Trophoblast cell (in vitro differentiated cells and primary cell): ENCODE results near the gene MCF2L2.

Experiments used
- DNase-seq, 2 donors: peaks; one replicate each; pipeline ENCODE4 v3.0.0-alpha.2; 2016
- H2AFZ ChIP-seq: 2 replicates; pipeline ENCODE4 v1.6.1; 2013; ENCODE audit warnings: low read length, moderate library complexity, mild to moderate bottlenecking; ENCODE audit not compliant: insufficient read depth, poor library complexity
- H2AK5ac ChIP-seq: 2 replicates; pipeline ENCODE4 v1.6.1; 2013; ENCODE audit warnings: mild to moderate bottlenecking, low read length
- H2BK120ac ChIP-seq: 2 replicates; pipeline ENCODE4 v1.6.1; 2013; ENCODE audit warnings: low read length, mild to moderate bottlenecking, moderate library complexity; ENCODE audit not compliant: insufficient read depth, poor library complexity
- H2BK12ac ChIP-seq: 2 replicates; pipeline ENCODE4 v1.6.1; 2013; ENCODE audit warnings: mild to moderate bottlenecking, low read length, moderate library complexity
- H2BK5ac ChIP-seq: 2 replicates; pipeline ENCODE4 v1.6.1; 2013; ENCODE audit warnings: low read length, low read depth, moderate library complexity, mild to moderate bottlenecking; ENCODE audit not compliant: poor library complexity
- H3K14ac ChIP-seq: 2 replicates; pipeline ENCODE4 v1.6.1; 2013; ENCODE audit warnings: mild to moderate bottlenecking, low read length
- H3K18ac ChIP-seq: 2 replicates; pipeline ENCODE4 v1.6.1; 2013; ENCODE audit warnings: mild to moderate bottlenecking, low read length
- H3K23ac ChIP-seq: 2 replicates; pipeline ENCODE4 v1.6.1; 2013; ENCODE audit warnings: low read length
- H3K27ac ChIP-seq: 2 replicates; pipeline ENCODE4 v1.5.1; 2013; ENCODE audit warnings: low read depth, mild to moderate bottlenecking, inconsistent platforms, low read length, moderate library complexity
- H3K27me3 ChIP-seq: 2 replicates; pipeline ENCODE4 v1.6.1; 2013; ENCODE audit warnings: inconsistent platforms, mild to moderate bottlenecking, low read length, moderate library complexity; ENCODE audit not compliant: insufficient read depth
- H3K36me3 ChIP-seq, 2 experiments: 1 replicate in 1 of 2; 2 replicates in 1 of 2; pipeline ENCODE4 v1.6.1; 2013; ENCODE audit warnings: low read length in 2 of 2, mild to moderate bottlenecking in 2 of 2, moderate library complexity in 1 of 2; ENCODE audit not compliant: insufficient read depth in 2 of 2, control insufficient read depth in 1 of 2
- H3K4ac ChIP-seq: 2 replicates; pipeline ENCODE4 v1.6.1; 2013; ENCODE audit warnings: low read depth, mild to moderate bottlenecking, low read length, moderate library complexity
- H3K4me1 ChIP-seq, 2 experiments: 1 replicate in 1 of 2; 2 replicates in 1 of 2; pipeline ENCODE4 v1.6.1; 2013; ENCODE audit warnings: low read length in 2 of 2, mild to moderate bottlenecking in 2 of 2, moderate library complexity in 1 of 2; ENCODE audit not compliant: insufficient read depth in 2 of 2, control insufficient read depth in 1 of 2
- H3K4me2 ChIP-seq: 2 replicates; pipeline ENCODE4 v1.6.1; 2013; ENCODE audit warnings: inconsistent platforms, mild to moderate bottlenecking, low read length, moderate library complexity
- H3K4me3 ChIP-seq: 2 replicates; pipeline ENCODE4 v1.5.1; 2013; ENCODE audit warnings: mild to moderate bottlenecking, low read depth, low read length, inconsistent platforms
- H3K79me1 ChIP-seq: one replicate; pipeline ENCODE4 v1.6.1; 2013; ENCODE audit warnings: low read length
- H3K79me2 ChIP-seq: 2 replicates; pipeline ENCODE4 v1.6.1; 2013; ENCODE audit warnings: low read length, mild to moderate bottlenecking; ENCODE audit not compliant: control insufficient read depth, insufficient read depth, poor library complexity
- H3K9ac ChIP-seq: 2 replicates; pipeline ENCODE4 v1.6.1; 2013; ENCODE audit warnings: mild to moderate bottlenecking, low read length
- H3K9me3 ChIP-seq: 2 replicates; pipeline ENCODE4 v1.6.1; 2013; ENCODE audit warnings: low read depth, mild to moderate bottlenecking, control low read depth, inconsistent platforms, low read length; ENCODE audit not compliant: insufficient read depth
- H4K12ac ChIP-seq: 2 replicates; pipeline ENCODE4 v1.6.1; 2013; ENCODE audit warnings: low read depth, mild to moderate bottlenecking, low read length, moderate library complexity
- H4K8ac ChIP-seq: 2 replicates; pipeline ENCODE4 v1.6.1; 2013; ENCODE audit warnings: low read depth, mild to moderate bottlenecking, low read length, moderate library complexity
- H4K91ac ChIP-seq: one replicate; pipeline ENCODE4 v1.6.1; 2013; ENCODE audit warnings: low read depth, mild to moderate bottlenecking, low read length, moderate library complexity
- WGBS: extraction: QIAGEN DNeasy Blood & Tissue Kit; methylation state at CpG from one replicate; pipeline ENCODE4 v1.1.7; 2013; ENCODE audit warnings: missing lambda C conversion rate; ENCODE audit not compliant: insufficient read length, insufficient coverage; ENCODE audit errors: extremely low coverage; 5-methylcytosine and 5-hydroxymethylcytosine counted together

MCF2L2 gene

DNA sequence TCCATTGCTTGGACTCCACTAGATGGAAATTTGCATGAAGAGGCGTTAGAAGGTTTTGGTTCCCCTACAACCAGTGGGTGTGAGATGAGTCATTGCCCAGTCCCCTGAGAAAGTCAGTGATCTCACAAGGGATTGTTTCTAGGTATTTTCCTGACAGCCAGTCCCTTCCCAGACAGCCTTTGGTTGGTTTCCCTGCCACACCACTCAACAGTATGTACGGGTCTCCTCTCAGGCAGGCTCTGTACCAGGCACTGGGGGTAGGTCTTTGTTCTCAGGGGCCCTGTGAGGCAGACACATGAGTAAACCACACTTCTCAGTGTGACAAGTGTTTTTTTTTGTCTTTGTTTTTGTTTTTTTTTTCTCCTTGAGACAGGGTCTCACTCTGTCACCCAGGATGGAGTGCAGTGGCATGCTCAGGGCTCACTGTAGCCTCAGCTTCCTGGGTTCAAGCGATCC is 269.8 kb downstream of the MCF2L2 start:
- H3K4me3 ChIP-seq = no peak overlapping the region
- no peaks in the 10 kb centered on the region for H3K79me2 ChIP-seq
- no peak overlapping the region for H4K91ac ChIP-seq
- no peak overlapping the region for H3K23ac ChIP-seq
- H3K4me2 ChIP-seq = no peak overlapping the region
- H4K12ac ChIP-seq = no peak overlapping the region
- H2AK5ac ChIP-seq = no peak overlapping the region
- H2BK12ac ChIP-seq = no peak overlapping the region
- H3K9ac ChIP-seq = no peak overlapping the region
- H3K9me3 ChIP-seq = peaks cover 2% of the 10 kb centered on the region
- no peak overlapping the region for H3K4ac ChIP-seq
- H3K36me3 ChIP-seq = no peaks in the 10 kb centered on the region
- WGBS = no CpG with 5 or more reads among the region's 3 CpGs
- DNase-seq = peak in 1 of 2 donors; percentile 26
- H2AFZ ChIP-seq = no peak overlapping the region
- no peaks in the 10 kb centered on the region for H3K79me1 ChIP-seq
- no peak overlapping the region for H2BK5ac ChIP-seq
- no peak overlapping the region for H2BK120ac ChIP-seq
- peaks cover 10 to 12% of the 10 kb centered on the region in 2 experiments for H3K4me1 ChIP-seq
- peaks cover 10% of the 10 kb centered on the region for H3K27me3 ChIP-seq
- H3K18ac ChIP-seq = no peak overlapping the region
- no peak overlapping the region for H3K27ac ChIP-seq
- H4K8ac ChIP-seq = no peak overlapping the region
- H3K14ac ChIP-seq = no peak overlapping the region

DNA sequence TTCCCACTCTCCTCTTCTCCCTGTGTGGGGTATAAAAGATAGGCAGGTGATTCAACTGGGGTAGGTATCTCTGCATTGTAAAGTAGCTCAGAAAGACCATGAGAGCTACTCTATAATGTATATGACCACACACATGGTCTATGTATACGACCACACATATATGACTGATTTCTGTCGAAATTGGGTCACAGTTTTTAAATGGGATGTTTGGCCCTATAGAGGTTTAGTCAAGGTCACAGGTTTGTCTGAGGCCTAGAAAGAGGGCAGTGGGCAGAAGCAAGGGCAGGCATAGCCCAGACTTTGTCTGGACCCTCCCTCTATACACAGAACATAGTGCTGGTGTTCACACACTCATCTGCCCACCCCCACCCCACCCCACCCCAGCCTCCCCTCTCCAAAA is 270.3 kb downstream of the MCF2L2 start:
- Histone ChIP-seq H3K36me3 (no peaks in the 10 kb centered on the region), H2AFZ (no peak overlapping the region), H3K9me3 (peaks cover 3% of the 10 kb centered on the region), H4K91ac (no peak overlapping the region), H3K4me1 (peaks cover 10 to 12% of the 10 kb centered on the region in 2 experiments), H3K14ac (no peak overlapping the region), H3K4me2 (no peak overlapping the region), H2BK12ac (no peak overlapping the region), H3K23ac (no peak overlapping the region), H3K79me2 (no peaks in the 10 kb centered on the region), H3K9ac (no peak overlapping the region), H3K4ac (no peak overlapping the region), H2BK5ac (no peak overlapping the region), H2AK5ac (no peak overlapping the region), H4K8ac (no peak overlapping the region), H3K27me3 (peaks cover 10% of the 10 kb centered on the region), H4K12ac (no peak overlapping the region), H3K79me1 (no peaks in the 10 kb centered on the region), H3K4me3 (no peak overlapping the region), H3K18ac (no peak overlapping the region), H3K27ac (no peak overlapping the region), H2BK120ac (no peak overlapping the region)
- no peak for DNase-seq
- no CpG with 5 or more reads among the region's 2 CpGs for WGBS

- Histone ChIP-seq H3K18ac (no peak overlapping the region), H3K27ac (no peak overlapping the region), H3K79me2 (no peaks in the 10 kb centered on the region), H3K14ac (no peak overlapping the region), H3K36me3 (no peaks in the 10 kb centered on the region), H3K4me2 (no peak overlapping the region), H3K4me1 (peaks cover 0 to 2% of the 10 kb centered on the region in 2 experiments), H4K8ac (no peak overlapping the region), H3K9ac (no peak overlapping the region), H3K4ac (no peak overlapping the region), H3K9me3 (peaks cover 3% of the 10 kb centered on the region), H2AFZ (no peak overlapping the region), H2BK12ac (no peak overlapping the region), H3K4me3 (no peak overlapping the region), H4K91ac (no peak overlapping the region), H2AK5ac (no peak overlapping the region), H3K23ac (no peak overlapping the region), H2BK120ac (no peak overlapping the region), H3K79me1 (no peaks in the 10 kb centered on the region), H2BK5ac (no peak overlapping the region), H3K27me3 (no peaks in the 10 kb centered on the region), H4K12ac (no peak overlapping the region)
- WGBS = no CpG with 5 or more reads among the region's 5 CpGs
- DNase-seq = no peak
These were observed 272.2 kb downstream of the MCF2L2 start for GRCh38 chr3:183156266-183156665.

DNA sequence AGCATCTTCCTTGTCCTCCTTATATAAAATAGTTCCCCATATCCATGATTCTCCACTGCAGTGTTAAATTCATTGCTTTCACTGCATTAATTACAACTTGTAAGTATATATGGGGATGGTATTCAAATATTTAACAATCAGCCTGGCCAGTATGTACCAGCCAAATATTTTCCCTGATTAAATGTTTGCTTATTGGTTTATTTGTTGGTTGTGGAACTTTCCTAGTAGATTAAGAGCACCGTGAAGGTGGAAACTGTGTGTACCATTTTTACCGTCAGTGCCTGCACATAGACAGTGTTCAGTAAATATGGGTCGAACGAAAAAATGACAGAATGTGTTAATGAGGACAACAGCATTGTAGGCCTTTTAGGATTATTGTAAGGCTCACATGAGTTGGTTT is 272.9 kb downstream of the MCF2L2 start:
- Histone ChIP-seq H3K4me3 (no peak overlapping the region), H4K12ac (no peak overlapping the region), H3K9me3 (peaks cover 3% of the 10 kb centered on the region), H2AK5ac (no peak overlapping the region), H3K18ac (no peak overlapping the region), H3K23ac (no peak overlapping the region), H2AFZ (no peak overlapping the region), H3K14ac (no peak overlapping the region), H2BK12ac (no peak overlapping the region), H3K79me1 (no peaks in the 10 kb centered on the region), H3K27me3 (no peaks in the 10 kb centered on the region), H3K36me3 (no peaks in the 10 kb centered on the region), H3K4ac (no peak overlapping the region), H4K91ac (no peak overlapping the region), H3K9ac (no peak overlapping the region), H3K27ac (no peak overlapping the region), H2BK120ac (no peak overlapping the region), H3K79me2 (no peaks in the 10 kb centered on the region), H4K8ac (no peak overlapping the region), H2BK5ac (no peak overlapping the region), H3K4me2 (no peak overlapping the region), H3K4me1 (peaks cover 0 to 2% of the 10 kb centered on the region in 2 experiments)
- WGBS = no CpG with 5 or more reads among the region's 4 CpGs
- DNase-seq = no peak
